HL-60 (cell line): ENCODE results near the gene C2orf42.
"Not testable (repeated sequence)": the region's sequence is repeated elsewhere in the genome, so short reads cannot be mapped to it uniquely, and the experiment has no call there.

Experiments
- DNase-seq, 2 experiments: peaks; one replicate each; pipeline ENCODE4 v3.0.0-alpha.2; 2010 to 2020; ENCODE audit warnings: low read depth in 1 of 2, low spot score in 1 of 2
- H3K27ac ChIP-seq: fragments of 250-450 bp; sonication (Bioruptor Pico); replicated peaks from 2 replicates; pipeline ENCODE4 v1.5.1; 2020; ENCODE audit warnings: mild to moderate bottlenecking, moderate library complexity
- H3K27me3 ChIP-seq: fragments of 250-450 bp; sonication (Bioruptor Pico); 2 replicates; pipeline ENCODE4 v1.5.1; 2021; ENCODE audit warnings: mild to moderate bottlenecking, moderate library complexity; ENCODE audit not compliant: insufficient read depth, poor library complexity, severe bottlenecking
- H3K4me3 ChIP-seq: replicated peaks from 2 replicates; pipeline ENCODE4 v1.5.1; 2011; ENCODE audit warnings: mild to moderate bottlenecking, control low read depth, low read length; ENCODE audit not compliant: insufficient read depth
- GABPA ChIP-seq: IDR thresholded peaks from 2 replicates; pipeline ENCODE4 v1.6.1; 2012; ENCODE audit warnings: low read depth
- POLR2AphosphoS5 ChIP-seq: IDR thresholded peaks from 2 replicates; pipeline ENCODE4 v1.6.1; 2012; ENCODE audit warnings: low read depth
- SPI1 ChIP-seq: IDR thresholded peaks from 2 replicates; pipeline ENCODE4 v1.6.1; 2012; ENCODE audit warnings: low read depth, mild to moderate bottlenecking, borderline replicate concordance
- TF ChIP-seq, protein P1 (sequence below): IDR thresholded peaks from 2 replicates; pipeline ENCODE4 v1.6.1; 2012; ENCODE audit warnings: low read depth; ENCODE audit not compliant: insufficient replicate concordance
- TF ChIP-seq, protein P2 (sequence below): IDR thresholded peaks from one replicate; pipeline ENCODE4 v1.5.1; 2011; ENCODE audit warnings: low read length, control low read depth, inconsistent platforms; ENCODE audit not compliant: insufficient read depth

Gene C2orf42

GRCh38 chr2:70141902-70142589 is 48.8 kb downstream of the C2orf42 start:
- Histone ChIP-seq H3K4me3 (peak overlapping the region; percentile 44), H3K27me3 (no peaks in the 10 kb centered on the region), H3K27ac (peak overlapping the region; percentile 94)
- TF ChIP-seq SPI1 (no peak), POLR2AphosphoS5 (peak; percentile 67), GABPA (no peak)
- TF ChIP-seq, protein P1, sequence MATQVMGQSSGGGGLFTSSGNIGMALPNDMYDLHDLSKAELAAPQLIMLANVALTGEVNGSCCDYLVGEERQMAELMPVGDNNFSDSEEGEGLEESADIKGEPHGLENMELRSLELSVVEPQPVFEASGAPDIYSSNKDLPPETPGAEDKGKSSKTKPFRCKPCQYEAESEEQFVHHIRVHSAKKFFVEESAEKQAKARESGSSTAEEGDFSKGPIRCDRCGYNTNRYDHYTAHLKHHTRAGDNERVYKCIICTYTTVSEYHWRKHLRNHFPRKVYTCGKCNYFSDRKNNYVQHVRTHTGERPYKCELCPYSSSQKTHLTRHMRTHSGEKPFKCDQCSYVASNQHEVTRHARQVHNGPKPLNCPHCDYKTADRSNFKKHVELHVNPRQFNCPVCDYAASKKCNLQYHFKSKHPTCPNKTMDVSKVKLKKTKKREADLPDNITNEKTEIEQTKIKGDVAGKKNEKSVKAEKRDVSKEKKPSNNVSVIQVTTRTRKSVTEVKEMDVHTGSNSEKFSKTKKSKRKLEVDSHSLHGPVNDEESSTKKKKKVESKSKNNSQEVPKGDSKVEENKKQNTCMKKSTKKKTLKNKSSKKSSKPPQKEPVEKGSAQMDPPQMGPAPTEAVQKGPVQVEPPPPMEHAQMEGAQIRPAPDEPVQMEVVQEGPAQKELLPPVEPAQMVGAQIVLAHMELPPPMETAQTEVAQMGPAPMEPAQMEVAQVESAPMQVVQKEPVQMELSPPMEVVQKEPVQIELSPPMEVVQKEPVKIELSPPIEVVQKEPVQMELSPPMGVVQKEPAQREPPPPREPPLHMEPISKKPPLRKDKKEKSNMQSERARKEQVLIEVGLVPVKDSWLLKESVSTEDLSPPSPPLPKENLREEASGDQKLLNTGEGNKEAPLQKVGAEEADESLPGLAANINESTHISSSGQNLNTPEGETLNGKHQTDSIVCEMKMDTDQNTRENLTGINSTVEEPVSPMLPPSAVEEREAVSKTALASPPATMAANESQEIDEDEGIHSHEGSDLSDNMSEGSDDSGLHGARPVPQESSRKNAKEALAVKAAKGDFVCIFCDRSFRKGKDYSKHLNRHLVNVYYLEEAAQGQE: peak; percentile 41
- TF ChIP-seq, protein P2, sequence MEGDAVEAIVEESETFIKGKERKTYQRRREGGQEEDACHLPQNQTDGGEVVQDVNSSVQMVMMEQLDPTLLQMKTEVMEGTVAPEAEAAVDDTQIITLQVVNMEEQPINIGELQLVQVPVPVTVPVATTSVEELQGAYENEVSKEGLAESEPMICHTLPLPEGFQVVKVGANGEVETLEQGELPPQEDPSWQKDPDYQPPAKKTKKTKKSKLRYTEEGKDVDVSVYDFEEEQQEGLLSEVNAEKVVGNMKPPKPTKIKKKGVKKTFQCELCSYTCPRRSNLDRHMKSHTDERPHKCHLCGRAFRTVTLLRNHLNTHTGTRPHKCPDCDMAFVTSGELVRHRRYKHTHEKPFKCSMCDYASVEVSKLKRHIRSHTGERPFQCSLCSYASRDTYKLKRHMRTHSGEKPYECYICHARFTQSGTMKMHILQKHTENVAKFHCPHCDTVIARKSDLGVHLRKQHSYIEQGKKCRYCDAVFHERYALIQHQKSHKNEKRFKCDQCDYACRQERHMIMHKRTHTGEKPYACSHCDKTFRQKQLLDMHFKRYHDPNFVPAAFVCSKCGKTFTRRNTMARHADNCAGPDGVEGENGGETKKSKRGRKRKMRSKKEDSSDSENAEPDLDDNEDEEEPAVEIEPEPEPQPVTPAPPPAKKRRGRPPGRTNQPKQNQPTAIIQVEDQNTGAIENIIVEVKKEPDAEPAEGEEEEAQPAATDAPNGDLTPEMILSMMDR: no peak
- DNase-seq: peak in 1 of 2 experiments; percentile 39

DNA sequence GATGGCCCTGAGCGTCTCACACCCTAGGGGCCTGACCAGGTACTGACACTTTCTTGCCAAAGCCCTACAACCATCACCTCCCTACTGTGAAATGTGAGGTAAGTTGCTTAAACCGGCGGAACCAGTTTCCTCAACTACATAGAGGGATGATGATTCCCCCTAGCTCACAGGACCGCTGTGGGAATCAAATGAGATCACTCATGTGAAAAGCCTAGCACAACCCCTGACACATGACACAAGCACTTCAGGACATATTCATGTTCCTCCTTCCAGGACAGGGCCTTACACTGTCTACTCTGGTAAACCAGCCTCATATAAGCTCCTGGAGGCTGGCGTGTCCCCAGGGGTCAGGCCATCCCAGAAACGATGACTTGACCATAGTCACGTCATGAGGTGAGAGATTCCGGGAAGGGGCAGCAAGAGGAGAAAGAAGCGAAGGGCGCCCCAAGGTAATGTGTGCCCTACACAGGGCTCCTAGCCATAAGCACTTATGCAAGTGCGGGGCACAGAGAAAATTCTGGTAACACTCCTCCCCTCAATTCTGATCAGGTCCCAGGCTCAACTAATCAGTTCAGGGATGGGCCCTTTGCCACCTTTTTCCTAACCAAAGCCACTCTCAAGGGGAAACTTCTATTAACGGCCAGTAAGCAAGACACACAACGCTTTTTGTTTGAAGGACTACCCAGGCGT is 49.5 kb downstream of the C2orf42 start:
- H3K27ac ChIP-seq: peak overlapping the region; percentile 94
- DNase-seq: peak; percentile 49 to 79
- no peaks in the 10 kb centered on the region for H3K27me3 ChIP-seq
- TF ChIP-seq SPI1 (no peak), GABPA (no peak), POLR2AphosphoS5 (0 out of 2 replicates have a peak, but pooled peaks have one; percentile 35)
- TF ChIP-seq, protein P2: peak; percentile 32
- TF ChIP-seq, protein P1: no peak
- peak overlapping the region; percentile 44 for H3K4me3 ChIP-seq

- no peak for TF ChIP-seq SPI1
- TF ChIP-seq GABPA: no peak
- TF ChIP-seq, protein P2: no peak
- TF ChIP-seq, protein P1: no peak
- TF ChIP-seq POLR2AphosphoS5: no peak
- H3K4me3 ChIP-seq: no peak overlapping the region
- no peak for DNase-seq
- H3K27me3 ChIP-seq: no peaks in the 10 kb centered on the region
- H3K27ac ChIP-seq: 0 out of 2 replicates have a peak overlapping the region, but pooled peaks have one; percentile 94
Observed at GRCh38 chr2:70140791-70141211, 50.0 kb downstream of the C2orf42 start.

- H3K27me3 ChIP-seq, H3K27ac ChIP-seq, DNase-seq, H3K4me3 ChIP-seq: not testable (repeated sequence)
Observed at GRCh38 chr2:70134323-70134983, 56.4 kb downstream of the C2orf42 start.
